ENCODE measurements around the gene ZNF410.

Gene ZNF410

DNA sequence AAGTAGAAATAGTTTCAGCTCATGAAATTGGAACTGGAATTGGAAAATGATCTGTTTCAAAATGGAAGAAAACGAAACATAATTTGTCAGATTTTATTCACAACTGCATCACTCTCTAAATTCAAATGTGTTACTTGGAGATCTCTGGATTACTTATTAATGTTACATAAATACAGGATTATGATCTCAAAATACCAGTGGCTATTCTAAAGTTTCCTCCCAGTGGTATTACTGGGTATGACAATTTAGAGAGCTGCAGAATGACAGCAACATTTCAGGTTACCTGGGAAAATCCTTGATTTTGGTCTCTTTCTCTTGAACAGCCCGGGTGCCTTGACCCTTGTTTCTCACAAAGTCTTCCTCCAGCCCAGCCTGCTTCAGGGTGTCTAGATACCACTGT, 49.0 kb downstream of the ZNF410 start:
- no peak for TF ChIP-seq CTCF (IDR thresholded peaks at IDR 0.05; ENCODE audit: borderline replicate concordance, control extremely low read depth, extremely low read depth, insufficient read depth, missing control alignments)
- DNase-seq (ENCODE audit: low spot score) = no peak
- in situ Hi-C loops (cut with MboI; ENCODE audit: low sequenced_read_pairs, unreplicated experiment) = no loop called here

GRCh38 chr14:73936548-73936947, 49.9 kb downstream of the ZNF410 start:
- in situ Hi-C loops (cut with MboI; ENCODE audit: low sequenced_read_pairs, unreplicated experiment) = no loop called here
- no peak for DNase-seq (ENCODE audit: low spot score)
- TF ChIP-seq CTCF (IDR thresholded peaks at IDR 0.05; ENCODE audit: borderline replicate concordance, control extremely low read depth, extremely low read depth, insufficient read depth, missing control alignments) = no peak

DNA sequence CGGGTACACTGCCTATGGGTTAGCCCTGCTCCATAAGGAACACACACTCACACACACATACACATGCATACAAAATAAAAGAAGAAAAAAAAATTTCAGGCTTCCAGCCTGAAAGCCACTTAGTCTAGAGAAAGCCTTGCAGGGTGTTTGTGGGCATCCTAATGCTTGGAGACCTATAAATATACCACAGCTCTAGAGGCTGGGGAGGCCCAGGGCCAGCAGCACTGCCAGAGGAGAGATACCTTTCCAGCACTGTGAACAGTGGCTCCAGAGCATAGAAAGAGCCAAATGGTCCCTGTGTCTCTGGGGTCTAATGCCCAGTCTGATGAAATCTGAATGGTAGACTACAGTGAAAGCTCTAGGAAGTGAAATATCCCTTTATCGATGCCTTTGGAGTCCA, 50.4 kb downstream of the ZNF410 start:
- no peak for DNase-seq (ENCODE audit: low spot score)
- in situ Hi-C loops (cut with MboI; ENCODE audit: low sequenced_read_pairs, unreplicated experiment) = no loop called here
- no peak for TF ChIP-seq CTCF (IDR thresholded peaks at IDR 0.05; ENCODE audit: borderline replicate concordance, control extremely low read depth, extremely low read depth, insufficient read depth, missing control alignments)

- in situ Hi-C loops (cut with MboI; ENCODE audit: low sequenced_read_pairs, unreplicated experiment) = no loop called here
- DNase-seq (ENCODE audit: low spot score) = no peak
- TF ChIP-seq CTCF (IDR thresholded peaks at IDR 0.05; ENCODE audit: borderline replicate concordance, control extremely low read depth, extremely low read depth, insufficient read depth, missing control alignments) = no peak
Observed at GRCh38 chr14:73942180-73942579, 55.5 kb downstream of the ZNF410 start.

DNA sequence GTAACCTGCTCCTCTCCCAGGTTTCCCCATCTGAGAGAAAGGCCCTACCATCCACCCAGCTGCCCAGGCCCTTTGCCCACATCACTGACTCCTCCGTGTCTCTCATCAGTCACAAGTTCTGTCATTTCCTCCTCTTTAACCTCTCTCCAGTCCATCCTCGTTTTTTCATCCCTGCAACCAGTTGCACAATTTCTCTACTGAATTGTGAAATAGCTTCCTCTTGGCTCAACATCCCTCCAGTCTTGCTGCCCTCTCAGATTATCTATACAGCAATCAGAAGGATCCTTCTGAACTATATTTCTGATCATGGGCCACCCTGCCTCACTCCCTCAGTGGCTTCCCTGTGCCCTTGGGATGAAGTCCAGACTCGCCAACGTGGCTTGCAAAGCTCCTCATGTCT, 56.4 kb downstream of the ZNF410 start:
- no peak for DNase-seq (ENCODE audit: low spot score)
- TF ChIP-seq CTCF (IDR thresholded peaks at IDR 0.05; ENCODE audit: borderline replicate concordance, control extremely low read depth, extremely low read depth, insufficient read depth, missing control alignments) = no peak
- in situ Hi-C loops (cut with MboI; ENCODE audit: low sequenced_read_pairs, unreplicated experiment) = no loop called here

DNA sequence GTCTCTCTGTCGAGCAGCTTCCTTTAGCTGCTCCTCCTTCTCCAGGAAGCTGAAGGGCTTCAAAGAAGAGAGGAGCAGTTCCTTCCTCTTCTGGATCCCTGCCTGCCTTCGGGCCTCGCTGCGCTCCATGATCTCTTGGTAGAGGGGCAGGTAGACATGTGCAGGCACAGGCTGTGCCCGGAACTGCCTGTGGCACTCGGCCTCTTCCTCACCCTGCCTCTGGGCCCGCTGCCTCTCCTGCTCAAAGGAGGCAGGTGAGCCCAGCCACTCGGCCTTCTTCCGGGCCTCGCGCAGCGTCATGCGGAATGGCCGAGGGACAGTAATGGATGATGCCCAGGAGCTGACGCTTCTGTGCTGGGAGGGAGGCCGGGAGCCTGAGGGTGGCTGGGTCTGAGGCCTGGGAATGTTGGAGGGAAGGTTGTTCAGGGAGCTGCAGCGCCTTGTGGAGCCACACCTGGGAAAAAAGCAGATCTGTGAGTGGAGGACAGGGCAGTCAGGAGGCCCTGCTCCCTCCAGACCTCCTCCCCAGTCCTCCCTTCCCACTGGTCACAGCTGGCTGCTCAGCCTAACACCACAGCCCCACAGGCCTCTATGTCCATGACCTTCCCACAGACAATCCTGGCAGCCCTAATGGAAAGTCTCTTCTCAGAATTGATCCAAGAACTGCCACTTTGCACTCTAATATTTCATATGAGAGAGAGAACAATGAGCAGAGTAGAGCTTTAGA, 57.9 kb downstream of the ZNF410 start:
- DNase-seq (ENCODE audit: low spot score) = no peak
- no peak for TF ChIP-seq CTCF (IDR thresholded peaks at IDR 0.05; ENCODE audit: borderline replicate concordance, control extremely low read depth, extremely low read depth, insufficient read depth, missing control alignments)
- in situ Hi-C loops (cut with MboI; ENCODE audit: low sequenced_read_pairs, unreplicated experiment) = no loop called here

Data from GM13976 (cell line).